PC-3 (cell line): ENCODE measurements around the gene CTCFL. TPM values are rescaled to one million over a fixed set of nuclear protein-coding genes. Genes with fewer than 3 reads are reported as not detected.

ENCODE experiments used
- ATAC-seq: fragments of 200-7000 bp; cut with Tn5 transposase; 2 replicates; pipeline ENCODE4 v1.9.1; 2020; ENCODE audit warnings: mild to moderate bottlenecking, moderate library complexity
- BruUV-seq: library from RNA; stranded (reverse); fragments of 400-500 nt; replicated peaks from 2 replicates; lab custom pipeline; 2021; lab: Mats Ljungman, UMichigan
- CTCF ChIA-PET: fragments of 300-600 bp; sonication (Branson Sonifier 250); formaldehyde crosslinking; loops from one replicate; lab custom pipeline; 2022; ENCODE audit warnings: antibody characterized with exemption; lab: Charles Lee
- POLR2A ChIA-PET: fragments of 300-600 bp; sonication (Branson Sonifier 250); formaldehyde crosslinking; loops from one replicate; lab custom pipeline; 2022; ENCODE audit warnings: antibody characterized with exemption; ENCODE audit not compliant: unreplicated experiment; lab: Charles Lee
- DNase-seq: peaks from one replicate; pipeline ENCODE4 v3.0.0-alpha.2; 2015
- H2AFZ ChIP-seq: fragments of 300-600 bp; sonication (generic); 2 replicates; pipeline ENCODE4 v1.6.0; 2016; ENCODE audit warnings: antibody characterized with exemption, low read length
- H3F3A ChIP-seq: fragments of 300-600 bp; sonication (generic); one replicate; pipeline ENCODE4 v1.6.0; 2017; ENCODE audit warnings: antibody characterized with exemption, low read length, control low read depth, mild to moderate bottlenecking; ENCODE audit not compliant: unreplicated experiment
- H3K27ac ChIP-seq: fragments of 300-600 bp; sonication (generic); 2 replicates; pipeline ENCODE4 v1.5.1; 2016; ENCODE audit warnings: mild to moderate bottlenecking, low read length
- H3K27me3 ChIP-seq: fragments of 300-600 bp; sonication (generic); 2 replicates; pipeline ENCODE4 v1.6.1; 2016; ENCODE audit warnings: low read length, mixed read lengths
- H3K36me3 ChIP-seq: fragments of 300-600 bp; sonication (generic); 2 replicates; pipeline ENCODE4 v1.6.1; 2016; ENCODE audit warnings: low read depth, mixed run types, low read length, mixed read lengths
- H3K4me1 ChIP-seq: fragments of 300-600 bp; sonication (generic); 2 replicates; pipeline ENCODE4 v1.5.1; 2016; ENCODE audit warnings: low read length; ENCODE audit not compliant: insufficient read depth
- H3K4me2 ChIP-seq: fragments of 300-600 bp; sonication (generic); 2 replicates; pipeline ENCODE4 v1.6.0; 2016; ENCODE audit warnings: low read length
- H3K4me3 ChIP-seq: fragments of 300-600 bp; sonication (generic); 2 replicates; pipeline ENCODE4 v1.5.1; 2016; ENCODE audit warnings: mild to moderate bottlenecking, low read length, mixed read lengths
- H3K79me2 ChIP-seq: fragments of 300-600 bp; sonication (generic); 2 replicates; pipeline ENCODE4 v1.6.1; 2017; ENCODE audit warnings: low read length, mixed read lengths
- H3K9ac ChIP-seq: fragments of 300-600 bp; sonication (generic); 2 replicates; pipeline ENCODE4 v1.6.0; 2016; ENCODE audit warnings: mild to moderate bottlenecking, low read length
- H3K9me2 ChIP-seq: fragments of 300-600 bp; sonication (generic); replicated peaks from 2 replicates; pipeline ENCODE4 v1.6.1; 2016; ENCODE audit warnings: mixed run types, low read length, mixed read lengths
- H3K9me3 ChIP-seq: fragments of 300-600 bp; sonication (generic); 2 replicates; pipeline ENCODE4 v1.6.1; 2016; ENCODE audit warnings: low read length, mixed read lengths
- H4K20me1 ChIP-seq: fragments of 300-600 bp; sonication (generic); 2 replicates; pipeline ENCODE4 v1.6.1; 2016; ENCODE audit warnings: low read length, mixed read lengths
- EZH2 ChIP-seq: fragments of 300-600 bp; sonication (generic); IDR thresholded peaks from one replicate; pipeline ENCODE4 v1.6.1; 2017; ENCODE audit warnings: antibody characterized with exemption, mild to moderate bottlenecking, low read length; ENCODE audit not compliant: unreplicated experiment
- EZH2phosphoT487 ChIP-seq: fragments of 300-600 bp; sonication (generic); IDR thresholded peaks from 2 replicates; pipeline ENCODE4 v1.6.1; 2018; ENCODE audit warnings: mild to moderate bottlenecking, antibody characterized with exemption, low read length, borderline replicate concordance
- intact Hi-C: fragments of 100-400 bp; cut with micrococcal nuclease; formaldehyde crosslinking; loops from 2 replicates; pipeline ENCODE4 v1.9.0; 2023
- total RNA-seq: library from RNA; depleted of rRNA; stranded (reverse); fragments of >200 nt; gene quantifications from 2 replicates; pipeline ENCODE4 v1.2.3, GENCODE V29; 2014
- TF ChIP-seq, protein P1 (sequence below): fragments of 300-600 bp; sonication (generic); conservative IDR thresholded peaks from 2 replicates; pipeline ENCODE4 v1.5.1; 2017; ENCODE audit warnings: antibody characterized with exemption, low read depth, mild to moderate bottlenecking, low read length

Gene CTCFL
- total RNA-seq, 1 experiment from 2014 or later: not detected

DNA sequence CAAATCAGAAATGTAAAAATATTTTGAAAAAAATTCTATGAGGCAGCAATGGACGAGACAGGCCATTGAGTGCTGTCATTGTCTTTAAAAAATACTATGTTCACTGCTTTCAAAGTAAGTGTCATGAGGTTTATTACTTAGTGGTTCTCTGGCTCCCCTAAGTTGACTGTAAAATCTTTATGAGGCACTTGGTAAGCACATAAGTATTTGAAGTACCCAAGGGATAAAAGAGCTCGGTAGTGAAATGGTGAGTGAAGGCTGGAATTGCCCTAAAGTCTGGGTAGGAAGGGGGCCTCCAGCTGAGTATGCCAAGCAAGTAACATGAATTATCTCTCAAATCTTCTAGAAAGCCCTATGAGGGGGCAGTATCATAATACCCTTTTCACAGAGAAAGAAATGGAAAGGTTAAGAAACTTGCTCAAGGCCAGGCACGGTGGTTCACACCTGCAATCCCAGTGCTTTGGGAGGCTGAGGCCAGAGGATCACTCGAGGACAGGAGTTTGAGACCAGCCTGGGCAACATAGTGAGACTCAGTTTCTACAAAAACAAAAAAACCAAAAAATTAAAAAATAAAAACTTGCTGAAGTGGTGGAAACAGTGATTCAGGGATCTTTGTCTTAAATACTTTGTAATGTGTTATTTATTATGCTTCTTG is 5.5 kb upstream of the CTCFL start:
- no peaks in the 10 kb centered on the region for H3K9me2 ChIP-seq
- no peaks in the 10 kb centered on the region for H3K9me3 ChIP-seq
- peak; percentile 30 for DNase-seq
- H3K27me3 ChIP-seq: peaks cover 9% of the 10 kb centered on the region
- no peak overlapping the region for H2AFZ ChIP-seq
- H3K27ac ChIP-seq: no peak overlapping the region
- no peak overlapping the region for H3K9ac ChIP-seq
- no peak overlapping the region for H3K4me2 ChIP-seq
- no peaks in the 10 kb centered on the region for H3K36me3 ChIP-seq
- intact Hi-C loops: no loop called here
- ChIA-PET POLR2A (no interaction called here), CTCF (no interaction called here)
- no peaks in the 10 kb centered on the region for H3F3A ChIP-seq
- no peak for TF ChIP-seq EZH2phosphoT487
- TF ChIP-seq, protein P1, sequence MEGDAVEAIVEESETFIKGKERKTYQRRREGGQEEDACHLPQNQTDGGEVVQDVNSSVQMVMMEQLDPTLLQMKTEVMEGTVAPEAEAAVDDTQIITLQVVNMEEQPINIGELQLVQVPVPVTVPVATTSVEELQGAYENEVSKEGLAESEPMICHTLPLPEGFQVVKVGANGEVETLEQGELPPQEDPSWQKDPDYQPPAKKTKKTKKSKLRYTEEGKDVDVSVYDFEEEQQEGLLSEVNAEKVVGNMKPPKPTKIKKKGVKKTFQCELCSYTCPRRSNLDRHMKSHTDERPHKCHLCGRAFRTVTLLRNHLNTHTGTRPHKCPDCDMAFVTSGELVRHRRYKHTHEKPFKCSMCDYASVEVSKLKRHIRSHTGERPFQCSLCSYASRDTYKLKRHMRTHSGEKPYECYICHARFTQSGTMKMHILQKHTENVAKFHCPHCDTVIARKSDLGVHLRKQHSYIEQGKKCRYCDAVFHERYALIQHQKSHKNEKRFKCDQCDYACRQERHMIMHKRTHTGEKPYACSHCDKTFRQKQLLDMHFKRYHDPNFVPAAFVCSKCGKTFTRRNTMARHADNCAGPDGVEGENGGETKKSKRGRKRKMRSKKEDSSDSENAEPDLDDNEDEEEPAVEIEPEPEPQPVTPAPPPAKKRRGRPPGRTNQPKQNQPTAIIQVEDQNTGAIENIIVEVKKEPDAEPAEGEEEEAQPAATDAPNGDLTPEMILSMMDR: no peak
- no peak for TF ChIP-seq EZH2
- no peaks in the 10 kb centered on the region for H3K4me1 ChIP-seq
- H3K4me3 ChIP-seq: no peak overlapping the region
- no TSS peak for BruUV-seq
- no peaks in the 10 kb centered on the region for H3K79me2 ChIP-seq
- H4K20me1 ChIP-seq: no peaks in the 10 kb centered on the region
- ATAC-seq: peak; percentile 64

DNA sequence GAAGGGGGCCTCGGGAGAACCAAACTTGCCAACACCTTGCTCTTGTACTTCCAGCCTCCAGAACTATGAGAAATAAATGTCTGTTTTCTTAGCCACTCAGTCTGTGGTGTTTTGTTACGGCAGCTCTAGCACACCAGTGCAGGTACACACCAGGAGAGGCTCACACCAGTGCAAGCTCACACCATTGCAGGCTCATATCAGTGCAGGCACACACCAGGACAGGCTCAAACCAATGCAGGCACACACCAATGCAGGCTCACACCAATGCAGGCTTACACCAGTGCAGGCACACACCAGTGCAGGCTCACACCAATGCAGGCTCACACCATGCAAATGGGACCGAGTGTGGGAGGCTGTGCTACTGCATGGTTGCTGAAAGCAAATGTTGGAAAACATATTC is 4.9 kb upstream of the CTCFL start:
- Histone ChIP-seq H3K27me3 (peaks cover 3% of the 10 kb centered on the region), H2AFZ (no peak overlapping the region), H3K9ac (no peak overlapping the region), H3K9me2 (no peaks in the 10 kb centered on the region), H3K4me3 (no peak overlapping the region), H3K36me3 (no peaks in the 10 kb centered on the region), H3K4me1 (no peaks in the 10 kb centered on the region), H4K20me1 (no peaks in the 10 kb centered on the region), H3F3A (no peaks in the 10 kb centered on the region), H3K4me2 (no peak overlapping the region), H3K27ac (no peak overlapping the region), H3K79me2 (no peaks in the 10 kb centered on the region), H3K9me3 (no peaks in the 10 kb centered on the region)
- no peak for ATAC-seq
- CTCF ChIA-PET: no interaction called here
- BruUV-seq: no TSS peak
- intact Hi-C loops: no loop called here
- POLR2A ChIA-PET: no interaction called here
- no peak for DNase-seq
- no peak for TF ChIP-seq EZH2
- no peak for TF ChIP-seq EZH2phosphoT487

DNA sequence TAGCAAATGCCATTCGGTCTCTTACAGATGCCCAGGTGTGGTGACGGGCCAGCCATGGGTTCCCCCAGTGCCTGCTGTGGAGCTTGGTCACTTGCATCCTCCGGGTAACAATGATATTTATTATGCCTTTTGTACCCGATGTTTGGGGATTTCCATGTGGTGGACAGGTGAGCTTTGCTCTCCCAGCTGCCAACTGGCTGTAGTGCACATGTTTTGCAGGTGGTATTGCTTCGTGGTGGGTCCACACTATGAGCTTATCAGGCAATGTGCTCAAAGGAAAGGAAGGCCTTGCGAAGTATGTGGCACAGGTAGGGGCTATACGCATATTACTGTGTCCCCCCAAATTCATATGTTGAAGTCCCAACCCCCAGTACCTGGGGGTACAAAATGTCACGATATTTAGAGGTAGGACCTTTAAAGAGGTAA is 4.2 kb upstream of the CTCFL start:
- ChIA-PET POLR2A (no interaction called here), CTCF (interaction anchor here (0.6 kb wide), 1 partner anchor 651 kb away, joined by 3 read pairs; no protein-coding TSS in a partner anchor)
- Histone ChIP-seq H4K20me1 (no peaks in the 10 kb centered on the region), H3K27ac (no peak overlapping the region), H3K27me3 (no peaks in the 10 kb centered on the region), H3K4me3 (no peak overlapping the region), H3K9ac (no peak overlapping the region), H3K4me2 (no peak overlapping the region), H3K9me3 (no peaks in the 10 kb centered on the region), H3K79me2 (no peaks in the 10 kb centered on the region), H3K36me3 (no peaks in the 10 kb centered on the region), H3K4me1 (no peaks in the 10 kb centered on the region), H2AFZ (no peak overlapping the region), H3F3A (no peaks in the 10 kb centered on the region), H3K9me2 (no peaks in the 10 kb centered on the region)
- ATAC-seq (no peak), DNase-seq (no peak)
- BruUV-seq: no TSS peak
- intact Hi-C loops: no loop called here
- TF ChIP-seq EZH2: no peak
- TF ChIP-seq EZH2phosphoT487: no peak
- TF ChIP-seq, protein P1: no peak
